PFSK-1 (cell line): ENCODE measurements around the gene SMAD3.

Source experiments
- FOXP2 ChIP-seq: optimal IDR thresholded peaks from 2 replicates; pipeline ENCODE3; 2011; ENCODE audit warnings: borderline replicate concordance, control low read depth, inconsistent platforms; ENCODE audit not compliant: insufficient read depth; ENCODE audit errors: extremely low read length, extremely low read depth
- POLR2AphosphoS5 ChIP-seq: IDR thresholded peaks from 2 replicates; pipeline ENCODE4 v1.6.1; 2012; ENCODE audit warnings: low read depth, mild to moderate bottlenecking, control low read depth, low read length, moderate library complexity

DNA sequence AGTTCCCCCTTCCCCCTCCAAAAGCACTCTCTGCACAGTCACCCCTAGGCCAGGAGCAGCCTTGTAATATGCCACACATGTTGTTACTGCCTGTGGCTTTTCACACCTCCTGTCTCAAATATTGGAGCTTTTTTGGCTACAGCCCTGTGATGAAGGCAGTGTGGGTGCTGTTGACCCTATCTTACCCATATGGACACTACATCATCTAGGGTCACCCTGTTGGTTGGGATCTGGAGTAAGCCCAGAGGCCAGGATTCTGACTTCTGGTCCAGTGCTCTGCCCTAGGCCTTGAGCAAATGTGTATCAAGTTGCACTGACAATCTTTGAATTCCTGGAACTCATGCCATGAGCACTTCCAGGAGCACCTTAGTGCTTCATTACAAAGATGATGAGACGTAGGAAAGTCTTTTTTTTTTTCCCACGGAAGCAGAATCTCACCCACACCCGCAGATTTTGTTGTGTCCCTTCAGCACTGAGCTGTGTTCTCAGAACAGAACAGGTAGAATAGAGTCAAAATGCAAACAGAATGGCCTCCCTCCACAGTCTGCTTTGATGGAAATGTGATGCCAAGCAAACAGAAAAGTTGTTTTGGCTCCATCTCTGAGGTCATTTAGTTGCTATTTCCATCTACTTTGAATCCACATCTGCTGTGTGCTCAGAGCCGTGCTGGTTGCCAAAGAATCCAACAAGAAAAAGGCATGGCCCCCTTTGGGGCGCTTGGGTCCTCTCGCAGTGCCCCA, 49.6 kb downstream of the SMAD3 start:
- TF ChIP-seq POLR2AphosphoS5 = no peak
- TF ChIP-seq FOXP2 = no peak
